HL-60/S4 treated with phorbol 12-myristate 13-acetate at 8.2 ng/mL for 4 days and 3 days (cell line): ENCODE measurements around the gene C16orf87.

Experiments
- in situ Hi-C: fragments of 300-500 bp; cut with MboI; formaldehyde crosslinking; loops from 2 replicates; pipeline ENCODE4 v1.15.0; 2022; ENCODE audit warnings: low sequenced_read_pairs

The C16orf87 gene

GRCh38 chr16:46844771-46845170 is 13.8 kb upstream of the C16orf87 start:
- in situ Hi-C loops: no loop called here

GRCh38 chr16:46843898-46844642 is 13.1 kb upstream of the C16orf87 start:
- in situ Hi-C loops: no loop called here

GRCh38 chr16:46842192-46842895 is 11.4 kb upstream of the C16orf87 start:
- in situ Hi-C loops: no loop called here

GRCh38 chr16:46839986-46840443 is 9.0 kb upstream of the C16orf87 start:
- in situ Hi-C loops: no loop called here

- in situ Hi-C loops: no loop called here
These were observed 5.9 kb upstream of the C16orf87 start for GRCh38 chr16:46836534-46837530.

GRCh38 chr16:46833460-46833800 is 2.5 kb upstream of the C16orf87 start:
- in situ Hi-C loops: no loop called here

- in situ Hi-C loops: no loop called here
These were observed 1.9 kb upstream of the C16orf87 start for GRCh38 chr16:46832757-46833459.

GRCh38 chr16:46830417-46830901 is 521 bp downstream of the C16orf87 start:
- in situ Hi-C loops: no loop called here

GRCh38 chr16:46828943-46829342 is 2.0 kb downstream of the C16orf87 start:
- in situ Hi-C loops: no loop called here

- in situ Hi-C loops: no loop called here
These were observed 2.7 kb downstream of the C16orf87 start for GRCh38 chr16:46828292-46828691.

- in situ Hi-C loops: no loop called here
These were observed 4.3 kb downstream of the C16orf87 start for GRCh38 chr16:46826631-46827030.

GRCh38 chr16:46822270-46822669 is 8.7 kb downstream of the C16orf87 start:
- in situ Hi-C loops: no loop called here

- in situ Hi-C loops: no loop called here
These were observed 13.0 kb downstream of the C16orf87 start for GRCh38 chr16:46817961-46818360.

- in situ Hi-C loops: no loop called here
These were observed 16.2 kb downstream of the C16orf87 start for GRCh38 chr16:46814790-46815189.

- in situ Hi-C loops: no loop called here
These were observed 17.4 kb downstream of the C16orf87 start for GRCh38 chr16:46813611-46814010.

GRCh38 chr16:46812781-46813540 is 18.0 kb downstream of the C16orf87 start:
- in situ Hi-C loops: no loop called here

- in situ Hi-C loops: no loop called here
These were observed 19.3 kb downstream of the C16orf87 start for GRCh38 chr16:46811682-46812081.

GRCh38 chr16:46808997-46809396 is 22.0 kb downstream of the C16orf87 start:
- in situ Hi-C loops: no loop called here

- in situ Hi-C loops: no loop called here
These were observed 23.6 kb downstream of the C16orf87 start for GRCh38 chr16:46807336-46807735.

GRCh38 chr16:46803373-46803772 is 27.6 kb downstream of the C16orf87 start:
- in situ Hi-C loops: no loop called here
